ENCODE results near the gene ZNF45. TPM values are rescaled to one million over a fixed set of nuclear protein-coding genes. Genes with fewer than 3 reads are reported as not detected.

The ZNF45 gene
- total RNA-seq, 3 donors from 2014 or later: 9.8 to 15.9 (median 13.4) TPM

GRCh38 chr19:43928820-43929219 lies 6.3 kb downstream of the ZNF45 start:
- ATAC-seq: no peak
- no peak for TF ChIP-seq CTCF (IDR thresholded peaks at IDR 0.05)
- peaks cover 2% of the 10 kb centered on the region for H3K4me1 ChIP-seq (ENCODE audit: low read depth)
- H3K36me3 ChIP-seq (ENCODE audit: low read depth): peaks cover 8% of the 10 kb centered on the region
- DNase-seq: no peak
- intact Hi-C loops (cut with DNase I, micrococcal nuclease): no loop called here
- H3K9me3 ChIP-seq: no peaks in the 10 kb centered on the region
- no peak overlapping the region for H3K4me3 ChIP-seq

GRCh38 chr19:43923875-43924274 lies 11.2 kb downstream of the ZNF45 start:
- intact Hi-C loops (cut with DNase I, micrococcal nuclease): no loop called here
- peaks cover 26% of the 10 kb centered on the region for H3K9me3 ChIP-seq

GRCh38 chr19:43914051-43914450 lies 21.0 kb downstream of the ZNF45 start:
- intact Hi-C loops (cut with DNase I, micrococcal nuclease): no loop called here
- DNase-seq (no peak), ATAC-seq (no peak)
- Histone ChIP-seq H3K4me1 (ENCODE audit: low read depth) (no peaks in the 10 kb centered on the region), H3K4me3 (no peak overlapping the region), H3K9me3 (peaks cover 100% of the 10 kb centered on the region), H3K36me3 (ENCODE audit: low read depth) (peaks cover 40% of the 10 kb centered on the region)
- TF ChIP-seq CTCF (IDR thresholded peaks at IDR 0.05): no peak

More at GRCh38 chr19:43923875-43924274, 11.2 kb downstream of the ZNF45 start:
- no peak for TF ChIP-seq CTCF (IDR thresholded peaks at IDR 0.05)
- Histone ChIP-seq H3K4me3 (no peak overlapping the region), H3K36me3 (ENCODE audit: low read depth) (peaks cover 23% of the 10 kb centered on the region), H3K4me1 (ENCODE audit: low read depth) (no peaks in the 10 kb centered on the region)
- no peak for DNase-seq
- no peak for ATAC-seq

GRCh38 chr19:43913383-43913782 lies 21.7 kb downstream of the ZNF45 start:
- H3K36me3 ChIP-seq (ENCODE audit: low read depth): peaks cover 34% of the 10 kb centered on the region
- DNase-seq: no peak
- ATAC-seq: no peak
- intact Hi-C loops (cut with DNase I, micrococcal nuclease): no loop called here
- no peak overlapping the region for H3K4me3 ChIP-seq
- H3K9me3 ChIP-seq: peaks cover 100% of the 10 kb centered on the region
- no peaks in the 10 kb centered on the region for H3K4me1 ChIP-seq (ENCODE audit: low read depth)
- no peak for TF ChIP-seq CTCF (IDR thresholded peaks at IDR 0.05)

- Histone ChIP-seq H3K36me3 (ENCODE audit: low read depth) (peaks cover 13% of the 10 kb centered on the region), H3K4me3 (no peak overlapping the region), H3K4me1 (ENCODE audit: low read depth) (no peaks in the 10 kb centered on the region), H3K9me3 (peaks cover 96% of the 10 kb centered on the region)
- intact Hi-C loops (cut with DNase I, micrococcal nuclease): no loop called here
- DNase-seq (no peak), ATAC-seq (no peak)
- TF ChIP-seq CTCF (IDR thresholded peaks at IDR 0.05): no peak
These were observed 24.2 kb downstream of the ZNF45 start for GRCh38 chr19:43910884-43911283.

GRCh38 chr19:43908659-43909058 lies 26.4 kb downstream of the ZNF45 start:
- no peaks in the 10 kb centered on the region for H3K36me3 ChIP-seq (ENCODE audit: low read depth)
- no peak for ATAC-seq

More at GRCh38 chr19:43908659-43909058, 26.4 kb downstream of the ZNF45 start:
- peaks cover 91% of the 10 kb centered on the region for H3K9me3 ChIP-seq
- no peak for DNase-seq
- no peak overlapping the region for H3K4me3 ChIP-seq
- no peak for TF ChIP-seq CTCF (IDR thresholded peaks at IDR 0.05)
- no peaks in the 10 kb centered on the region for H3K4me1 ChIP-seq (ENCODE audit: low read depth)
- intact Hi-C loops (cut with DNase I, micrococcal nuclease): no loop called here
